ENCODE results near the gene BPI.
A peak's percentile ranks its signal among the peaks of the same experiment; 100 is the strongest.
"Not testable (repeated sequence)": the region's sequence is repeated elsewhere in the genome, so short reads cannot be mapped to it uniquely, and the experiment has no call there.

BPI gene

GRCh38 chr20:38278763-38279162, 25.2 kb upstream of the BPI start:
- no peak for DNase-seq

- not testable (repeated sequence) for DNase-seq
Measured at GRCh38 chr20:38281176-38281915, 22.6 kb upstream of the BPI start.

- DNase-seq, result no peak
Measured at GRCh38 chr20:38283236-38283635, 20.7 kb upstream of the BPI start.

GRCh38 chr20:38284066-38284650, 19.8 kb upstream of the BPI start:
- DNase-seq, result not testable (repeated sequence)

GRCh38 chr20:38284893-38285444, 19.0 kb upstream of the BPI start:
- no peak for DNase-seq

- no peak for DNase-seq
Measured at GRCh38 chr20:38286586-38287531, 17.1 kb upstream of the BPI start.

- DNase-seq, result peak; percentile 39
Measured at GRCh38 chr20:38290829-38291814, 12.8 kb upstream of the BPI start.

- no peak for DNase-seq
Measured at GRCh38 chr20:38291966-38292365, 12.0 kb upstream of the BPI start.

GRCh38 chr20:38293491-38294065, 10.4 kb upstream of the BPI start:
- no peak for DNase-seq

- no peak for DNase-seq
Measured at GRCh38 chr20:38294076-38294591, 9.8 kb upstream of the BPI start.

- DNase-seq, result no peak
Measured at GRCh38 chr20:38295811-38296210, 8.1 kb upstream of the BPI start.

- DNase-seq, result no peak
Measured at GRCh38 chr20:38296433-38296832, 7.5 kb upstream of the BPI start.

GRCh38 chr20:38297916-38298674, 5.9 kb upstream of the BPI start:
- DNase-seq, result no peak

- no peak for DNase-seq
Measured at GRCh38 chr20:38298768-38299288, 5.1 kb upstream of the BPI start.

GRCh38 chr20:38299963-38300362, 4.0 kb upstream of the BPI start:
- no peak for DNase-seq

GRCh38 chr20:38300438-38300837, 3.5 kb upstream of the BPI start:
- no peak for DNase-seq

GRCh38 chr20:38301309-38301708, 2.6 kb upstream of the BPI start:
- DNase-seq, result no peak

GRCh38 chr20:38302786-38303185, 1.2 kb upstream of the BPI start:
- peak; percentile 19 for DNase-seq

- DNase-seq, result peak; percentile 8
Measured at GRCh38 chr20:38304845-38305447, 990 bp downstream of the BPI start.

GRCh38 chr20:38305541-38305940, 1.6 kb downstream of the BPI start:
- DNase-seq, result no peak

All from NCI-H69 (cell line).